BLaER1 treated with 17β-estradiol and CSF1 and Interleukin-3, amounts not matched to agents 10 nM and 100 nM (cell line): Measurements from ENCODE around the gene ACTN1.
A peak's percentile ranks its signal among the peaks of the same experiment; 100 is the strongest.

Experiments used
- H3K27ac ChIP-seq, 11 experiments: shearing (Covaris generic); formaldehyde crosslinking; 2 replicates each; pipeline ENCODE4 v1.8.1; 2022
- H3K27me3 ChIP-seq, 11 experiments: shearing (Covaris generic); formaldehyde crosslinking; 2 replicates each; pipeline ENCODE4 v1.8.1; 2022
- H3K36me3 ChIP-seq, 11 experiments: shearing (Covaris generic); formaldehyde crosslinking; 2 replicates each; pipeline ENCODE4 v1.8.1; 2022
- H3K4me1 ChIP-seq, 10 experiments: shearing (Covaris generic); formaldehyde crosslinking; 2 replicates each; pipeline ENCODE4 v1.8.1; 2022
- H3K4me2 ChIP-seq, 11 experiments: shearing (Covaris generic); formaldehyde crosslinking; 2 replicates each; pipeline ENCODE4 v1.8.1; 2022
- H3K4me3 ChIP-seq, 10 experiments: shearing (Covaris generic); formaldehyde crosslinking; 2 replicates each; pipeline ENCODE4 v1.8.1; 2022
- H3K9ac ChIP-seq, 11 experiments: shearing (Covaris generic); formaldehyde crosslinking; 2 replicates each; pipeline ENCODE4 v1.8.1; 2022
- H3K9me3 ChIP-seq, 11 experiments: shearing (Covaris generic); formaldehyde crosslinking; replicated peaks in 1 of 11; 2 replicates each; pipeline ENCODE4 v1.8.1; 2022
- H4K20me1 ChIP-seq, 11 experiments: shearing (Covaris generic); formaldehyde crosslinking; 2 replicates each; pipeline ENCODE4 v1.8.1; 2022
- Cebpa-rat ChIP-seq, 11 experiments: shearing (Covaris generic); IDR thresholded peaks; 2 replicates each; pipeline ENCODE4 v1.8.1; 2022

Gene ACTN1

GRCh38 chr14:68931063-68931462 is 48.0 kb downstream of the ACTN1 start:
- no peaks in the 10 kb centered on the region for H3K27me3 ChIP-seq
- H3K36me3 ChIP-seq, result peaks cover 13 to 54% (median 37%) of the 10 kb centered on the region in 11 experiments
- H3K9me3 ChIP-seq, result peaks cover 14 to 17% (median 15%) of the 10 kb centered on the region in 11 experiments
- peaks cover 25 to 85% (median 39%) of the 10 kb centered on the region in 10 experiments for H3K4me1 ChIP-seq
- peak overlapping the region in 2 of 11 experiments; percentile 75 to 86; a peak in 2 of 22 replicates for H3K4me2 ChIP-seq
- TF ChIP-seq Cebpa-rat (IDR thresholded peaks at IDR 0.05), result no peak
- H3K9ac ChIP-seq, result no peak overlapping the region
- 0 out of 22 replicates have a peak overlapping the region, but pooled peaks of 1 of the 11 experiments have one; percentile 16 for H3K27ac ChIP-seq
- peaks cover 18 to 99% (median 80%) of the 10 kb centered on the region in 11 experiments; a peak in 21 of 22 replicates for H4K20me1 ChIP-seq
- no peak overlapping the region for H3K4me3 ChIP-seq

- no peak for TF ChIP-seq Cebpa-rat (IDR thresholded peaks at IDR 0.05)
- peaks cover 20 to 78% (median 37%) of the 10 kb centered on the region in 10 experiments for H3K4me1 ChIP-seq
- peak overlapping the region in 10 of 11 experiments; percentile 49 to 86 (median 64); a peak in 17 of 22 replicates for H3K4me2 ChIP-seq
- H3K27me3 ChIP-seq, result no peaks in the 10 kb centered on the region
- H3K9me3 ChIP-seq, result peaks cover 19 to 27% (median 24%) of the 10 kb centered on the region in 11 experiments
- peaks cover 26 to 61% (median 45%) of the 10 kb centered on the region in 11 experiments for H3K36me3 ChIP-seq
- H4K20me1 ChIP-seq, result peaks cover 11 to 99% (median 77%) of the 10 kb centered on the region in 11 experiments; a peak in 19 of 22 replicates
- H3K27ac ChIP-seq, result peak overlapping the region in 3 of 11 experiments; percentile 65 to 72 (median 68); a peak in 4 of 22 replicates
- H3K9ac ChIP-seq, result 0 out of 22 replicates have a peak overlapping the region, but pooled peaks of 1 of the 11 experiments have one; percentile 1
- no peak overlapping the region for H3K4me3 ChIP-seq
These were observed 49.3 kb downstream of the ACTN1 start for GRCh38 chr14:68929623-68930307.

GRCh38 chr14:68928770-68929550 is 50.1 kb downstream of the ACTN1 start:
- Histone ChIP-seq H3K4me2 (peak overlapping the region; percentile 49 to 86 (median 61)), H4K20me1 (peaks cover 11 to 99% (median 75%) of the 10 kb centered on the region in 11 experiments; a peak in 19 of 22 replicates), H3K4me3 (no peak overlapping the region), H3K9ac (peak overlapping the region in 9 of 11 experiments; percentile 10 to 55 (median 43); a peak in 10 of 22 replicates), H3K36me3 (peaks cover 29 to 65% (median 49%) of the 10 kb centered on the region in 11 experiments), H3K4me1 (peaks cover 27 to 81% (median 45%) of the 10 kb centered on the region in 10 experiments), H3K27me3 (no peaks in the 10 kb centered on the region), H3K9me3 (peaks cover 19 to 27% (median 24%) of the 10 kb centered on the region in 11 experiments), H3K27ac (peak overlapping the region in 9 of 11 experiments; percentile 50 to 72 (median 62); a peak in 14 of 22 replicates)
- TF ChIP-seq Cebpa-rat (IDR thresholded peaks at IDR 0.05), result no peak

DNA sequence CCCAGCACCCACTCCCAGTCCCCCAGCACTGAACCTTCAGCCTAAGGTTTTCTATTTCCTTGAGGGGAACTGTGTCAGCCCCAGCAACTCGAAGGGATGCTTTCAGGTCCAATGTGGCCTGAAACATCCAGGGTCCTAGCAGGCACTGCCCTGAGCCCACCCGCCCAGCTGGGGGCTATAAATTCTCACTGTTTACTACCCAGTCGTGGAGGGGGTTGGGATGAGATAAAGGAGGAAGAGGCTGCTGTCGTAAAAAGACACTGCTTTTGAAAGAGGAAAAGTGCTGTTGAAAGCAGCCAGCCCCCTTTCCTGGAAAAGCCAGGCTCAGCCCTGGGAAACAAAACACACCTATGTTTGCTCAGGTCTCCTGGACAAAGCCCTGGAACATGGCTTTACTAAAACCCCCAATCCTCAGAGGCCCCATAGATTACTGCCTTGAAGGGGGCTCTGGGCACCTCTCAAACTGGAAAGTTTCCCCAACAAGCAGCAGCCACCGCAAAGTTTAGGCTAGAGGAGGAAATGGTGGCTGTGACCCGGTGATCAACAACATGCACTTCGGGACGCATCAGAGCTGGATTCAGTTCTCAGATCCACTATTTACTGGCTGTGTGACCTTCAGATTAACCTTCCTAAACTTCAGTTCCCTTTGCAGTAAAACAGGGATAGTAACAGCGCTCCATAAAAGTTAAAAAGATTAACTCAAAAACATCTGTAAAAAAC is 51.0 kb downstream of the ACTN1 start:
- TF ChIP-seq Cebpa-rat (IDR thresholded peaks at IDR 0.05), result no peak
- H4K20me1 ChIP-seq, result peaks cover 12 to 96% (median 70%) of the 10 kb centered on the region in 11 experiments; a peak in 19 of 22 replicates
- H3K4me3 ChIP-seq, result no peak overlapping the region
- H3K9ac ChIP-seq, result peak overlapping the region in 10 of 11 experiments; percentile 4 to 55 (median 32); a peak in 11 of 22 replicates
- peaks cover 19 to 27% (median 24%) of the 10 kb centered on the region in 11 experiments for H3K9me3 ChIP-seq
- peaks cover 38 to 67% (median 50%) of the 10 kb centered on the region in 11 experiments for H3K36me3 ChIP-seq
- peak overlapping the region in 10 of 11 experiments; percentile 42 to 72 (median 58); a peak in 16 of 22 replicates for H3K27ac ChIP-seq
- no peaks in the 10 kb centered on the region for H3K27me3 ChIP-seq
- peak overlapping the region; percentile 49 to 86 (median 61) for H3K4me2 ChIP-seq
- peaks cover 35 to 73% (median 46%) of the 10 kb centered on the region in 10 experiments for H3K4me1 ChIP-seq

GRCh38 chr14:68927089-68927488 is 52.0 kb downstream of the ACTN1 start:
- TF ChIP-seq Cebpa-rat (IDR thresholded peaks at IDR 0.05), result no peak

DNA sequence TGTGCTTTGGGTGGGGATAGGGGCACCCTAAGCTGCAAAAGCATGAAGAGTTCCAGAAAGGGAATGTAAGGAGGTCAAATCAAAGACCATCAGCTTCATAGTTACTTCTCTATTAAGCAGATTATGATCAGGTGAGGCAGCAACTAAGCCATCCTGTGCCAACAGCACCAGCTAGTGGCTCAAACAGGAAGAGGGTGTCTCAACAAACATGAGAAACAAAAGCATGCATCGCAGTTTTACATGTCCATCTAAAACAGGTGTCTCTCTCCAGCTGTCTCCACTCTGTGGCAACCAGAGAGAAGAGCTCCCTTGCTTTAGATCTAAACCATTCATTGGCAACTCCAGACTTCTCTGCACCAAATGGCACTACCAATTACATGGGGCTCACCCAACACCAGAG is 52.9 kb downstream of the ACTN1 start:
- Histone ChIP-seq H3K36me3 (peaks cover 48 to 75% (median 64%) of the 10 kb centered on the region in 11 experiments), H3K4me2 (no peak overlapping the region), H3K4me3 (no peak overlapping the region), H3K27me3 (no peaks in the 10 kb centered on the region), H3K9me3 (peaks cover 19 to 27% (median 24%) of the 10 kb centered on the region in 11 experiments), H3K27ac (no peak overlapping the region), H3K9ac (no peak overlapping the region), H3K4me1 (peaks cover 36 to 64% (median 43%) of the 10 kb centered on the region in 10 experiments), H4K20me1 (peaks cover 11 to 96% (median 70%) of the 10 kb centered on the region in 11 experiments; a peak in 20 of 22 replicates)
- no peak for TF ChIP-seq Cebpa-rat (IDR thresholded peaks at IDR 0.05)

More at GRCh38 chr14:68927089-68927488, 52.0 kb downstream of the ACTN1 start:
- H4K20me1 ChIP-seq, result peaks cover 12 to 96% (median 70%) of the 10 kb centered on the region in 11 experiments; a peak in 20 of 22 replicates
- no peak overlapping the region for H3K4me2 ChIP-seq
- no peaks in the 10 kb centered on the region for H3K27me3 ChIP-seq
- H3K9ac ChIP-seq, result no peak overlapping the region
- peaks cover 47 to 75% (median 59%) of the 10 kb centered on the region in 11 experiments for H3K36me3 ChIP-seq
- H3K4me3 ChIP-seq, result no peak overlapping the region; a peak in 1 of 20 replicates
- H3K4me1 ChIP-seq, result peaks cover 36 to 67% (median 47%) of the 10 kb centered on the region in 10 experiments
- H3K27ac ChIP-seq, result 0 out of 22 replicates have a peak overlapping the region, but pooled peaks of 2 of the 11 experiments have one; percentile 62 to 72
- H3K9me3 ChIP-seq, result peaks cover 19 to 27% (median 24%) of the 10 kb centered on the region in 11 experiments

- H3K9ac ChIP-seq, result no peak overlapping the region
- peaks cover 9 to 96% (median 70%) of the 10 kb centered on the region in 11 experiments; a peak in 20 of 22 replicates for H4K20me1 ChIP-seq
- TF ChIP-seq Cebpa-rat (IDR thresholded peaks at IDR 0.05), result no peak
- peaks cover 19 to 27% (median 24%) of the 10 kb centered on the region in 11 experiments for H3K9me3 ChIP-seq
- no peaks in the 10 kb centered on the region for H3K27me3 ChIP-seq
- no peak overlapping the region for H3K27ac ChIP-seq
- peaks cover 57 to 79% (median 72%) of the 10 kb centered on the region in 11 experiments for H3K36me3 ChIP-seq
- H3K4me2 ChIP-seq, result no peak overlapping the region
- H3K4me1 ChIP-seq, result peaks cover 32 to 56% (median 39%) of the 10 kb centered on the region in 10 experiments
- no peak overlapping the region for H3K4me3 ChIP-seq
These were observed 53.7 kb downstream of the ACTN1 start for GRCh38 chr14:68925373-68925772.
